Measurements from ENCODE around the gene CAPN13.

The CAPN13 gene

DNA sequence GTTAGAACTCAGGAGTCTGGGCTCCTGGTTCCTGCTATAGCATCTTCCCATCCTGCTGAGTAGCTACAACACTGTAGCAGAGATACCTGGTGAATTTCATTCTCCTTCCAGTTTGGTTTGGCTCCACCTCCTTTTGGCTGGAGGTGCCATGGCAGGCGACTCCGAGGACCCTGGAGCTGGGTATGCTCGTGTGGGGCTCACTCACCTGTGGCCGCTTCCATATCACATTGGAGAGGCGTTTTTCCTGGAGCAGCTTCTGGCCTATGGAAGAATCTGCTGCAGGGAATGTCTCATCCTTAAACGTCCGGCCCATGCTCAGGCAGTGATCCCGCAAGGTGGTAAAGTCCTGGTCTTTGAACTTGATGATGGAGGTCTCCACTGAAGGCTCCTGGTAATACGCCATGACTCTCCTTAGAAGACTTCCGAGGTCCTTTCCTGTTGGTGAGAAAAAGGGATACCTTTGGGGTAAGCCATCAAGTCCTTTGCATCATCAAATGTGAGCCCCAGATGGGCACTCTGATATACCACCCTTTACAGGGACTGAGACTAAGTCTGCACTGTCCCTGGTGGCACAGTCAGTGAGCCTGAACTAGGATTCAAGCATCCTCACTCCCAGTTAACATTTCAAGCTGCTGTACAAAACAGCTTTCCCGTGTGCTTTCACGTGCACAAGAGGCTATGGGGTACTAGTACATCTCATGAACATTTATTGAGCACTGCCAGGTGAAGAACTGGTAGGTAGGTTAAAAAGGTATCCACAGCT lies 20.1 kb downstream of the CAPN13 start:
- no peak for DNase-seq

DNA sequence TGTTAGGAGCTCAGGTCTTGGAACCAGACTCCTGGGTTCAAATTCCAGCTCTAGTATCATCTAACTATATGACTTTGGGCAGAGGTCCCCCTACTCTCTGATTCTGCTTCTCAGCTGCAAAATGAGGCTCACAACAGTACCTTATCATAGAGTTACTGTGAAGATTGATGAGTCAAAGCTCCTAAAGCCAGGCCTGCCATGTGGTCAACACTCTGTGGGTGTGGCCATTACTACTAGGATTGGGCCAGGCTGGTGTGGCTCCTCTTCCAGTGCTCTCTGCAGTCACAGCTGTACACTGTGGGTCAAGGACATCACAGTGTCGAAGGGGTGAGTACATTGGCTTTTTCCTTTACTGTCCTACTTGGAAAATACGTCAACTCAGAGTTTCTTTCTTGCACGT lies 22.6 kb downstream of the CAPN13 start:
- no peak for DNase-seq

DNA sequence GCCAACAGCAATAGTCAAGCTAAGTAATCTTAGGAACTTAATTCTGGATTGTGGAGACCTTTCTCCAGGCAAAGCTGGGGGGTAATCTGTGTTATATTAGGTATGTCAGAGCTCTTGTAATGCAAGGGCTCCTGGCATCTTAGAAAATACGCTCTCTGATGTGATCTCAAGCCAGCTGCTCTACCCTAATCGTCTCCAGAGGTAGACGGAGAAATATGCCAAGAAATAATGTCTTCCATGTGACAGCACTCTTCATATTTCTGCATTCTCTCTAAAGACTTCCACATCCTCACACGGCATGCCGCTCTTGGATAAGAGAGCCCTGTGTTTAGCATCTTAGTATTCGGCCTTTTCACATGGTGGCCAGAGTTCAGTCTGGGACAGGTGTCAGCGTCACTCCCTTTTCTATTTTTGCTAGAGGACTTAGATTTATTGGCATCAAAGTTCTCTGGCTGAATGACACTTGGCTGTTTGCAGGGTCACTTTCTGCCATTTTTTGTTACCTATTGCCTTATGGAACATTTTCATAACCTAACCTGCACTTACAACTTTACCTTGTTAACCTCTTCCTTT lies 25.2 kb downstream of the CAPN13 start:
- DNase-seq: no peak

DNA sequence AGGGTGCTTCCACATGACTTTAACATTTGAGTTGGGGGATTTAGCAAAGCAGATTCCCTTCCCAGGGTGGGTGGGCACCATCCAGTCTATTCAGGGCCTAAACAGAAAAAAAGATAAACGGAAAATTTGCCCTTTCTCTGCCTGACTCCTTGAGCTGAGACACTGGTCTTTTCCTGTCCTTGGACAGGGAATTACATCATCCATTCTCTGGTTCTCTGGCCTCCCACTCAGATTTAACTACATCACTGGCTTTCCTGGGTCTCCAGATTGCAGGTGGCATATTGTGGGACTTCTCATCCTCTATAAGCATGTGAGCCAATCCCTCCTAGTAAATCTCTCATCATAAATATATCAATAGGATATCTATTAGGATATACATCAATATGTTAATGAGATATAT lies 25.8 kb downstream of the CAPN13 start:
- DNase-seq: no peak

DNA sequence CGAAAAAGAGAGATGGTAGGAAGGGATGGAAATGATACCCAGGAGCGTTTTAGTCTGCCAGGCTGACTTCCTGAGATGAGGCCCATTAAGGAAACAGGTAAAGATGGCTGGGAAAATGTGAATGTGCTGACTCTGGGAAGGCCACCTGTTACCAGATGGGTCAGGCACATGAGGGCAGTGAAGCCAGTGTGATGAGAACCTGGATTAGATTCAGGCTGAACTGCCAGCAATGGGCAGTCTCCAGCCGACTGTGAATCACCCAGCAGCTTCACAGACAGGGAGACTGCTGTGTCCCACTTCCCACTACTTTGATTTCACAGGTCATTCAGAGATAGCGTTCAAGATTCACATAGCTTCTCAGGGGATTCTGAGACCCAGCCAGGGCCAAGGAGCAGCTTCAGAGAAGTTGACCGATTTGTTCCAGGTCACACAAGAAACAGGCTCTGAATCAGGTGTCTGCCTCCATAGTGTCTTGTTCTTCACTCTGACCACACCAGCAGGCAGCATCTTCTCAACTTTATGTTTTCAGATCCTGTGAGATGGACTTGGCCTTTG lies 26.4 kb downstream of the CAPN13 start:
- no peak for DNase-seq

DNA sequence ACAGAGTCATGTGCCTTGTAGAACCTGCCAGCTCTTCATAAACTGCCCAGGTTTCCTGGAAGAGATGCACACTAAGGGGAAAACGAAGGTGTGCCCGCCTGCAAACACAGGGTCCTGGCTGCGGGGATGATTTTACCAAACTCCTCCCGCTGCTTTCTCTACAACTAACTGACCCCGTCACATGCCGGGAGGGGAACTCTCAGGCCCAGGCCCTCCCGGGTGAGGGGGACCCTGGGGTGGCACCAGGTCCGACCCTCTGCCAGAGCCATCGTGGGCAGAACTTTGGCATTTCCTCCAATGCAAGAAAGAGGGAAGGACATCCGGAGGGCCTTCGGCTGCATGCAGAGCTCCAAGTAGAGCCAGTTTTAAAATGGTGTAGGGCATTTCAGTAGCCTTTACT lies 28.6 kb downstream of the CAPN13 start:
- DNase-seq: no peak

DNA sequence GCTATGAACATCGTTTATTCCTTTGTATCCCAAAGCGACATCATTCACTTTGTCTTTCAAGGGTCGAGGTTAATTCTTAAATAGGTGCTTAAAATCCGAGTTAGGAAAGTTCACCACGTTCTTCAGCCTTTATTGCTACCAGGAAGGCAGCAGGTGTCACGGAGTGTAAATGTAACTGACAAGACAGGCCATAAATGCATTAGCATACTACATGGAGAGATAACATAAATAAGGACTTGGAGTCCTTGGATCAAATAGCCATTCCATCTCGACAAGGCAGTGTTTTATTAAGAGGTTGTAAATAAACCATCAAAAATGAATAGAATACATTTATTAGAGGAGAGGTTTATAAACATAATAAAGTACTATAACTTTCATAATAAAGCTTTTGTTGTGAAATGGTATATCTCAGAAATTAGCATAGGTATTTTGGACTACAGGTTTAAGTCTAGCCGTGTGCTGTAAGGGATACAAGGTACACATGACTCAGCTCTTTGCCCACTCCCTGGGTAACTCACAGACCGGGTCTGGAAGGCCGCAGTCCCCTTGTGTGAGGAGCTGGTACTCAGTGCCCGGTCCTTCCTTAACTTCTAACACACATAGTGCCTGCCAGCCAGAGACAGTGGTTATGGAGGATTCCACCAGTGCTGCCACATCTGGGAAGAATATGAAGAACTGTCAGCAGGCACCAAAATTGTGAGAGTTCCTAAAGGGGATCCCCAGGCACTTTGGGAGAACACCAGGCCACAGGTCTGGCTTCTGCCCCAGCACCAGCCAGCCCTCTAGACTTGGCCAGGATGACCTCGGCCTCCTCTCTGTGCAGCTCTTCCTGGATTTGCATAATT lies 29.4 kb downstream of the CAPN13 start:
- DNase-seq: no peak

DNA sequence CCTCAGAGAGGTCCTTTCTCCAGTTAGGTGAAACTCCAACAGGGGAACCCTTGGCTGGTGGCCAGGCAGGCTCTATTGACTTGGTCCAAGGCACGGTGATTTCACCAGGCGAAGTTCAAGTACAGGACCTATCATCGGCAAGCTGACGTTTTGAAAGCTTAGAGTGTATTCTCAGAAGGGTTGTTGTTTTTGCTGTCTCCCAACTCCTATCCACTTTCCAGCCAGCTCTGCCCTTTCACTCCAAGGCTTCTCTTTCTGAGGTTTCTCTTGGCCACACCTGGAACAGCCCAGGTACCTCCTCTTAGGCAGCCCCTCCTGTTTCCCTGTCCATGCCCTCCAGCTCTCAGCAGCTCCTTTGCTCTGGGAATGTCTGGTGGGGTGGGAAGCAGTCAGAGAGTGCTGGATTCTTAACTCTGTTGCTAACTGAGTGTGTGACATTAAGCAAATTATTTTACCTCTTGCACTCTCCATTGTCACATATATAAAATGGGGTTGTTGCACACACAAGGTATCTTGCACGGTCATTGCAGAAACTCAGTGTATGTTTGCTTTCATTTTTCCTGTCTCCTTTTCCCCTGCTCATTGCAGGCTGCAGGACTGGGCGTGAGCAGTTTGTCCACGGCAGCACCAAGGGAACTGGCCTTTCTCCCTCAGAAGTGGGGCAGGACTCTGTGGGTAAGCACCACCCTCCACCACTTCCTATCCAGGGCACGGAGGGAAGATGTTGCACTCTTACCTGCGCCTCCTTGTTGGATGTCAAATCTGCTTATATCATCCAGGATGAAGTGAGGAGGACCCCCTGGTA lies 30.2 kb downstream of the CAPN13 start:
- DNase-seq: no peak

DNA sequence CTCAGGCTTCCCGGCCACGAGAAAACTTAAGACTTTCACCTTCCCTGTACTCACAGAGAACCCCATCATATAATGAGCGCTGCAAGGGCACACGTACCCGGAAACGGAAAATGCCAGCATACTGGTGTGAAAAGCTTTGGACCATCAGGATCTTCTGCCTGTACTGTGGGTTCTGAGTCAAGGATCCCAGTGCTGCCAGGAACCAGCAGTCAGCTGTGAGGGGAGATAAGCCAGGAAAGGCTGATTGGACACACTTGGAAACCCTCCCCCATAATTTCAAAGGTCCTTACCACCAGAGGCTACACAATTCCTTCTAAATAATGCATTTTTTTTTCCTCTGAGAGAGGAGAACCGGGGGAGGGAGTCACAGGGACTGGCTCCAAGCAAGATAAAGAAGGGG lies 31.4 kb downstream of the CAPN13 start:
- DNase-seq: no peak

DNA sequence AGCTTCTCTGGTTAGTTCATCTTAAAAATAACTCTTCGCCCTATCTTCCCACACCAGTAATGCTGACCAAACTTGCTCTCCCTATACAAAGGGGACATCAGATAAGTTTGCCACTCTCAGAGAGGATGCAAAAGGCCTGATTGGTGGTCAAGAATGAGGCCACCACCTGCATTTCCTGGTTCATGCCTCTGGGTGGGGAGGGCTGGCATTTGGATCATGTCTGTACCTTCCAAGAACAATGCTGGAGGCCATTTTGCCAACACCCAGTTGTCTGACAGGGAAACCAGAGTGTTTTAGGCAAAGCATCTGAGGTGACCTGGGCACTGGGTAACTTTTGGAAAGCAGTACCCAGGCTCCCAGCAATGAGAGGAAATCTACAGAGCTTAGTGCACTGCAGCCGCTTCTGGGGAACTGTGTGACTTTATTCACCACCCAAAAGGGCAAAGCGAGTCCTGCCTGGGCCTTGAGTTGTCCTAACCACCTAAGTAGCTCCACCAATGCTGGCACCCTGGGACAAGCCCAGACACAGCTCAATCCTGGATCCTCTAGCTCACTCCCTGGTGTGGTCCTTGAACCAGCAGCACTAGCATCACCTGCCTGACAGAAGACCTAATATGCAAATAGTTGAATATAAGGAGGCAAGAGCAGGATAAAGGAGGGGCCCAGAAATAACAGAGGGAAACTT lies 35.1 kb downstream of the CAPN13 start:
- DNase-seq: no peak

DNA sequence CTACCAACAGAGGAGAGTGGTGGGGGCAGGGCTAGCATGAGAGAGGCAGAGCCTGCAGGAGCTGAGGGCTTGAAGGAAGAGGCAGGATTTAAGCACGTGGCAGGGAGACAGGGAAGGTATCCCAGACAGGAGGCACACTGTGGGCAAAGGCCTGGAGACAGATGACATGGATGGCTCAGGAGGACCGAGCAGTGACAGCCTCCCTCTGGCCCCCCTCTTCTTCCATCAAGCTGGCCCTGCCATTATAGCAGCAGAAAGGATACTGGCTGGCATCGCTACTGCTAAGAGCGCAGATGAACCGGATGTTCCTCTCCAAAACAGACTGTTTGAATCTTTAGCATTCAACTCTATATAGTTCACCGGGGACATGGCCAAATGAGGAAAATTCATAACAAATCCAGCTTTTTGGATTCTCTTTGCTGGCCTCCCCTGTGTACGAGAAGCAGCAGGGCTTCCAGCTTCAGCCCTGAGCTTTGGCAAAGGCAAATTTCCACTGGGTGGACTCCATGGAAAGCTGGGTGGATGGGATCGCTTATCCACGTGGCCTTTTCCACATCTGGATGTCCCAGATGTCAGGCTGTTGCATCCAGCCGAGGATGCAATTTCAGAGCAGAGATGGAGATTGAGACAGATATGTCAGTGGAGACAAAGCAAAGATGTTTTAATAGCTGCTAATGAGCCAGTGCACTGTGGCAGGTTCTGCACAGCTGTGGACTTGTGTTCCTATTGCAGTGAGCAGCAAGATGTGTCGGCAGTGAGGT lies 36.2 kb downstream of the CAPN13 start:
- no peak for DNase-seq

DNA sequence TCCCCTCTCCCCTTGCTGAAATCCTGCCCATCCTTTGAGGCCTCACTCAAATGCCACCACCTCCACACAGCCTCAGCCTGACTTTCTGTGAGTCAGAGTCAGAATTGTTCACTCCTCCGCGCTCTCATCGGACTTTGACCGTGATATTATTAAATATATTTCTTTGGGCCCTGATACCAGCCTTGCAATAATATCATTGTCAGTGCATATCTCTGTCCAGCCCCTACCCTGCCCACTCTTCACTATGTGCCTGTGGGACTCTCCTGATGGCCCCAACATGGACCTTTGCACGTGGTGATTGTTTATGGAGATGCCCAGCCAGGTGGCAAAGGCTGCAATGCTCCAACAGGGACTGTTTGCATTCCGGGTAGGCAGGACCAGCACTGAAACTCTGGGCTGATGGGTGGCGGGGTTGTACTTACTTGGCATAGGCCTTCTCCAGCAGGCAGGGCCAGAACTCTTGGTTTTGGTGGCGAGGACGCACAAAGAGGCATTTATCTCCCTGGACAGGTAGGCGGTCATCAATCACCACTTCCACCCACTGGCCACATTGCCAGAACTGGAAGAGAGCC lies 37.3 kb downstream of the CAPN13 start:
- DNase-seq: no peak

DNA sequence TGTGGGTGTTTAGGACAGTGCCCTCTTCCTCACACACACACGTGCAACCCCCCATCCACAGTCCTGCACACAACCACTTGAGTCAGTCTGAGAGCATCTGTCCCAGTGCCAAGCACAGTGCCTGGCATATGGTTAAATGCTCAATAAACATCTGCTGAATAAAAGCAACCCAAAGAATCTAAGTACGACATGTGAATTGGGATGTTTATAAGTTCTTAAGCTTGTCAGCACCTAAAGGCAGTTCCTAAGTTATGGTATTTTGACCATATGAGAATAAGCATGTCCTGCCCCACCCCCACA lies 37.8 kb downstream of the CAPN13 start:
- DNase-seq: no peak

DNA sequence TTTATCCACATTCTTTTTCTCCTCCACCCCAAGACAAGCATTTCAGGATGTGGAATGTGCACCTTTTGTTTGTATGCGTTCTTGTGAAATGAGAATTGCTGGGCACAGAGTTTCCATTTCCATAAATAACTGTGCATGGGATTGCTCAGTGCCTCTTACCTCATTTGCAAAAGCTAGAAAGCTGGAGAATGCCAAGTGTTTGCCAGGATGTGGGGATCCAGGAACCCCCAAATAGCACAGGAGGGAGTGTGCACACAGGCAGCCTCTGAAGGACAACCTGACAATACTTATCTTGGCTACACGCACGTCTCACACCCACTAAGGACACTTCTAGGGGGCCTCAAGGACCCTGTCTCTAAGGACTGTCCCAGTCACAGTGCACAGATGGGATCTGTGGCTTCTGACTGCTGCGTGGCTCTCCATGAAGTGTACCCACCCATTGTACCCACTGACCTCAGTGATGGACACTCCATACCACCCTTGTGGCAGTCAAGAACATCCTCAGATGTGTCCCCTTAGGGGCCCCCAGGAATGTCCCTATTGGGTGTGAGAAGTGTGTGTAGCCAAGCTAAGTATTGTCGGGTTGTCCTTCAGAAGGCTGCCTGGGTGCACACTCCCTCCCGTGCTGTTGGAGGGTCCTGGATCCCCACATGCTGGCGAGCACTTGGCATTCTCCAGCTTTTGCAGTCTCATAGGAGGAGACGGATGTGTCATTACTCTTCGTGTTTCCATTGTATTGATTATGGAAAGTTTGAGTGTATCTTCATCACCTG lies 38.4 kb downstream of the CAPN13 start:
- DNase-seq: no peak

DNA sequence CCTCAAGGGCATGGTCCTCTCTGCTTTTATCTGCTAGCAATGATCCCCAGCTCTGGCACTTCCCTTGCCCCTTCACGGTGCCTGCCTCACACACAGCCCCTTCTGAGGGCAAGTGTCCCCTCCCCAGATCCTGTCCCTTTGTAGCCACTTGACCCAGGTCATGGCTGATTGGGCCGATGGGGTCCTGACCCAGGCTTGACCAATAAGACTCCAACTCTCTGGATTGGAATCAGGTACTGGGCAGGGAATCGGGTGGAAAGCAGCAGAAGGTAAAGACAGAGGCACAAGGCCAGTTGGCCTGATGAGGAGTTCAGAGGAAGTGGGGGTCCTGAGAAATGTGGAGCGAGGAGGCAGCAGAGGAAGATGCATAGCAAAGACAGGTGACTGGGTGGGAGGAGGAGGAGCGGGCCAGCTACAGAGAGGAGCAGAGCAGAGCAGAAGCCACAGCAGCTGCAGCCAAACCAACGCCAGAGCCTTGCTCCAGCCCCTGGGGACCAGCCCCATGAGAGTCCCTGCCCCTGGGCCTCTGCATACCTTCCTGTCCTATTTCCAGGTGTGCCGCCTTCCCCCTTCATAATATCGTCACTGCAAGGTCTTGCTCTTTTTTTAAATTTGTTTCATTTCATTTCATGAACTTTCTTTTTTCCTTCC lies 39.1 kb downstream of the CAPN13 start:
- no peak for DNase-seq

DNA sequence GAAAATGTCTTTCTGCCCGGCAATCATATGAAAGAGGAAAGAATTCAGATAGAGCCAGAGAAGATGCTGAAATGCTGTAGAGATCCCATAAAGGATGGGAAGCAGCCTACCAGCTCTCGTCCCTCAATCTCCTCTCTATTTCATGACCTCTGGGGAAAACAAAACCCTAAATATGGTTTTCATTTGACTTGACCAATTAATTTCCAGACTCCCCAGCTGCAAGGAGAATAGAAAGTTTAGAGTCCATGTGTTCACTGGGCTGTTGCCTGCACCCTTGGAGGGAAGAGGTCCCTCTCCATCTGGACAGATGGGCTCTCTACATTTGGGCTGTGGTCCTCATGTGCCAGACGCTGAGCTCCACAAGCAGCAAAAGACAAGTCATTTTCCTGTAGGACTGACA lies 40.6 kb downstream of the CAPN13 start:
- DNase-seq: no peak

DNA sequence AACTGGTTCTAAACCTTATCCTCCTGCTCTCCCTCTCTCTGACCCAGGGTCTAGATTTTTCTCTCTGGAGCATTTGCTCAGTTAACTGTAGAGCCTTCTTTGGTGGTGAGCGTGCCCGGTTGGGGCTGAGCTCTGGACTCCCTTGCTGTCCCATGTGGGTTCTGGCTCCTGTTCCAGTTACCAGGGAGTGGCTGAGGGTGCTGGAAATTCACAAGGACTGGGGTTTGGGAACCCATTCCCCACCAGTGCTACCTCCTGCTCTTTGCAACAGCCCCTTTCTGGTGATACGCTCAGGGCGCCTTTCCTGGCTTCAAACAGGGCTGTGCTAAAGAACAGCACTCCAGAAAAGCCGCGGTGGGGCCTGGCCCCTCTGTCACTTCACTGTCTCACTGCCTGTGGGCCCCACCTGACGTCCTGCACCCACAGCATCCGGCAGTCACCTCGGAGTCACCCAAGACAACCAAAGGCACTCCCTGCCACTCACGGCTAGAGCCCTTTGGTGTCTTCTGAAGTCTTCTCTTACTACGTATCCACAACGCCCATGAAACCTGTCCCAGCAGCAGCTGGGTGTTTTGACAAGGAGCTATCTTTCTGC lies 41.3 kb downstream of the CAPN13 start:
- DNase-seq: no peak

DNA sequence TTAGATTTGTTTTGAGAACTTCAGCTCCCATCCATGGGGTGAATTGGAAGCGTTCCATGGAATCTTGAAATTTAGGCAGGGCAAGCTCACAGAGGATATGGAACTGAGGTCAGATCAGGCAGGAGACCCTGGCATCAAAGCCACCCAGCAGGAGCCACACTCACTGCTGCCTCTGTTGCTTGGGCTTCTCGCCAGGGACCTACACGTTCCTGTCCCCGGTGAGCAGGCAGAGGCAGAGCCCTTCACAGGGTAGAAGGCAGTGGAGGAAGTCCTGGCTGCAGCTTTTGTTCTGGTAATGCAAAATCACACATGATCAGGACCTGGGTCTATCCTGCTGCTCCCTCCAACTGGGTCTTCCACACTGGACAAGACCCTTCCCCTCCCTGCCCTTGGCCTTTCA lies 42.1 kb downstream of the CAPN13 start:
- DNase-seq: no peak

DNA sequence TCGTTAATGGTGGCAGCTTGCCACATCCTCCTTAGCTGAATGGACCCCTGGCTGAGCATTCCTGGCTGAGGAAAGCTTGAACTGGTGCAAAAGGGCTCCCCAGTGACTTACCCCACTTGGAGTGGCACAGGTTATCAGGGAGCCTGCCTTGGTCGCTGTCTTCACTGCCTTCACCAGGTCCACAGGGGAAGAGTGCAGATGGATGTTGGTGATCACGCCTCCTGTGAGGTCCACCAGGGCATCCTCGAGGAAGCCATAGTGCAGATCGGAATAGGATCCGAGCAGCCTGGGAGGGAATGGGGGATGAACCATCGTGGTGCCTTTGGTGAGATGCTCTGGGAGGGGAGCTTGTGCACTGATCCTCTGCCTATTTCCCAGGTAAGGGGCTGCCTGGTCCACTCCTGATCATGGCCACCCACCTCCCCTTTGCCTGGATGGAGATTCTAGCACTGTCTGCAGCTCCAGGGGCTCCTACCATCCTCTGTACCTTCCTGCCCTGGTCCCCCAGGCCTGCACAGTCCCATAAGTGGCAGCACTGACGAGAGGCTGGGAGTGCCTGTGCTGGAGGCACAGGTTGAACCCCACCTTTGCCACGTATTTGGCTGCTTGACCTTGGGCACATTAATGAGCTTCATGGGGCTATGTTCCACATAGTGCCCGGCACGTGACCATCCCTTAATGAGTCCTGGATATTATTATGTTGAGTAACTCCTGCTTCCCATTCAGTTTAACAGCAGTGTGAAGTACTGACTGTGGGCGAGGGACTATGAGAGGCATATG lies 43.0 kb downstream of the CAPN13 start:
- no peak for DNase-seq
